GM21381 (cell line): ENCODE results near the gene MPZL3.
"Not testable (repeated sequence)": the region's sequence is repeated elsewhere in the genome, so short reads cannot be mapped to it uniquely, and the experiment has no call there.

Source experiments
- ATAC-seq: cut with Tn5 transposase; IDR thresholded peaks from one replicate; pipeline ENCODE4 v1.9.1; 2021; ENCODE audit warnings: mild to moderate bottlenecking, moderate library complexity; ENCODE audit not compliant: unreplicated experiment

The MPZL3 gene

GRCh38 chr11:118192817-118193216 lies 59.3 kb downstream of the MPZL3 start:
- ATAC-seq: not testable (repeated sequence)

- not testable (repeated sequence) for ATAC-seq
These were observed 61.1 kb downstream of the MPZL3 start for GRCh38 chr11:118190942-118191506.

- no peak for ATAC-seq
These were observed 65.6 kb downstream of the MPZL3 start for GRCh38 chr11:118186346-118187107.

GRCh38 chr11:118184784-118185579 lies 67.2 kb downstream of the MPZL3 start:
- no peak for ATAC-seq

GRCh38 chr11:118183691-118184090 lies 68.5 kb downstream of the MPZL3 start:
- not testable (repeated sequence) for ATAC-seq

GRCh38 chr11:118180300-118180703 lies 71.9 kb downstream of the MPZL3 start:
- ATAC-seq: no peak

- ATAC-seq: no peak
These were observed 75.4 kb downstream of the MPZL3 start for GRCh38 chr11:118176778-118177134.
